Chondrocyte (in vitro differentiated cells): ENCODE data around the gene TXN. TPM values are rescaled to one million over a fixed set of nuclear protein-coding genes. Genes with fewer than 3 reads are reported as not detected.

Experiments used
- DNase-seq: peaks from one replicate; pipeline ENCODE4 v3.0.0; 2021; ENCODE audit warnings: mixed read lengths, low spot score
- H3K27ac Mint-ChIP-seq: one replicate; pipeline ENCODE4 v1.8.0; 2021; ENCODE audit warnings: mild to moderate bottlenecking, moderate library complexity, mixed read lengths; ENCODE audit not compliant: unreplicated experiment
- H3K27me3 Mint-ChIP-seq: 2 replicates; pipeline ENCODE4 v1.8.0; 2021; ENCODE audit warnings: low read depth, mixed read lengths
- H3K36me3 Mint-ChIP-seq: 2 replicates; pipeline ENCODE4 v1.8.0; 2021; ENCODE audit warnings: low read depth, mixed read lengths
- H3K4me1 Mint-ChIP-seq: 2 replicates; pipeline ENCODE4 v1.8.0; 2021; ENCODE audit warnings: low read depth, mild to moderate bottlenecking, mixed read lengths
- H3K4me3 Mint-ChIP-seq: one replicate; pipeline ENCODE4 v1.8.0; 2021; ENCODE audit warnings: mild to moderate bottlenecking, moderate library complexity, mixed read lengths; ENCODE audit not compliant: unreplicated experiment
- H3K9me3 Mint-ChIP-seq: 2 replicates; pipeline ENCODE4 v1.8.0; 2021; ENCODE audit warnings: low read depth, mixed read lengths
- total RNA-seq: library from RNA; stranded (reverse); gene quantifications from 3 replicates; pipeline ENCODE4 v1.2.1, GENCODE V29; 2021
- TF ChIP-seq, protein P1 (sequence below): fragments of 200-600 bp; sonication (generic); IDR thresholded peaks from 2 replicates; pipeline ENCODE4 v1.5.0; 2021; ENCODE audit warnings: antibody characterized with exemption, mild to moderate bottlenecking, moderate library complexity

TXN gene
- total RNA-seq, 1 donor from 2014 or later = 188 TPM

DNA sequence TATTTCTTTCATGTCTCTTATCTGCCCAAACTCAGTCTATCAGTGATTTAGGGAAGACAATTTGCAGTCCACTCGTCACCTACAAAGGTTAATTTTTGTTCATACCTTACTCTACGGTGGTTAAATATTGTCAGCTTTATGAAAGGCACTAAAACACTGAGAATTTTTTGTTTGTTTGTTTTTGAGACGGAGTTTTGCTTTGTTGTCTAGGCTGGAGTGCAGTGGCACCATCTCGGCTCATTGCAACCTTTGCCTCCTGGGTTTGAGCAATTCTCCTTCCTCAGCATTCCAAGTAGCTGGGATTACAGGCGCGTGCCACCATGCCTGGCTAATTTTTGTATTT is 26.4 kb upstream of the TXN start:
- Mint-ChIP-seq H3K27me3 (peaks cover 1% of the 10 kb centered on the region), H3K4me3 (no peak overlapping the region), H3K4me1 (no peaks in the 10 kb centered on the region), H3K27ac (no peak overlapping the region), H3K9me3 (no peaks in the 10 kb centered on the region), H3K36me3 (no peaks in the 10 kb centered on the region)
- no peak for DNase-seq
- TF ChIP-seq, protein P1, sequence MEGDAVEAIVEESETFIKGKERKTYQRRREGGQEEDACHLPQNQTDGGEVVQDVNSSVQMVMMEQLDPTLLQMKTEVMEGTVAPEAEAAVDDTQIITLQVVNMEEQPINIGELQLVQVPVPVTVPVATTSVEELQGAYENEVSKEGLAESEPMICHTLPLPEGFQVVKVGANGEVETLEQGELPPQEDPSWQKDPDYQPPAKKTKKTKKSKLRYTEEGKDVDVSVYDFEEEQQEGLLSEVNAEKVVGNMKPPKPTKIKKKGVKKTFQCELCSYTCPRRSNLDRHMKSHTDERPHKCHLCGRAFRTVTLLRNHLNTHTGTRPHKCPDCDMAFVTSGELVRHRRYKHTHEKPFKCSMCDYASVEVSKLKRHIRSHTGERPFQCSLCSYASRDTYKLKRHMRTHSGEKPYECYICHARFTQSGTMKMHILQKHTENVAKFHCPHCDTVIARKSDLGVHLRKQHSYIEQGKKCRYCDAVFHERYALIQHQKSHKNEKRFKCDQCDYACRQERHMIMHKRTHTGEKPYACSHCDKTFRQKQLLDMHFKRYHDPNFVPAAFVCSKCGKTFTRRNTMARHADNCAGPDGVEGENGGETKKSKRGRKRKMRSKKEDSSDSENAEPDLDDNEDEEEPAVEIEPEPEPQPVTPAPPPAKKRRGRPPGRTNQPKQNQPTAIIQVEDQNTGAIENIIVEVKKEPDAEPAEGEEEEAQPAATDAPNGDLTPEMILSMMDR = no peak

DNA sequence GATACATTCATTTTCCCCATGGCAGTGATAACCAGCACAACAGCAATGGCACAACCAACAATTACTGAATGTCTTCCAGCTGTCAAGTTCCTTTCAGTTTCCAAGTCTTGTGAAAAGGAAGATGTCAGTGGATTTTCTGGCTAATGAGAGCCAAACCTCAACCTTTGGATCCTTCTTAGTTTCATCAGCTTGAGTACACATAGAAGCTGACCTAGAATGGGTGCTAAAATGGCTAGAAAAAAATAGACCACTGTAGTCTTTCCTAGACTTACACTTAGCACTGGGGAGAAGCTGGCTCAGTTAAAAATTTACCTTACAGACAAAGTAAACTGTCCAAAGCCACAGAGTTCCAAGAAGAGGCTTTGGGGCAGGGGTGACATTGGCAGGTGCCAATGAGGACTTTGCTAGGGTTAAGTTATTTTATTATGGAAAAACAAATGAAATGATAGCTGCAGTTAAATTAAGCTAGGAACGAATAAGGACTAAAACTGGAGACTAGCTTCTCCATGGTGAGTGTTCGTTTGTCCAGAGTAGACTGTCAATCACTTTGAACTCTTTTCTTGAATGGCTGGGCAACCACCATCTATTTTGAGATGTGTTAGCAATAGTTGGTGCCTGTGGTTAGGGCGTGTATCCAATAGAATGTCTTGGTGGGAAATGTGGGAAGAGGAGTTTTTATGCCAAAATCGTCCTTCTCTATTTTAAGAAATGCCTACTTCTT is 25.9 kb upstream of the TXN start:
- TF ChIP-seq, protein P1 = no peak
- DNase-seq = no peak
- no peaks in the 10 kb centered on the region for H3K9me3 Mint-ChIP-seq
- H3K27me3 Mint-ChIP-seq = peaks cover 1% of the 10 kb centered on the region
- no peaks in the 10 kb centered on the region for H3K36me3 Mint-ChIP-seq
- no peak overlapping the region for H3K4me3 Mint-ChIP-seq
- H3K27ac Mint-ChIP-seq = no peak overlapping the region
- no peaks in the 10 kb centered on the region for H3K4me1 Mint-ChIP-seq

DNA sequence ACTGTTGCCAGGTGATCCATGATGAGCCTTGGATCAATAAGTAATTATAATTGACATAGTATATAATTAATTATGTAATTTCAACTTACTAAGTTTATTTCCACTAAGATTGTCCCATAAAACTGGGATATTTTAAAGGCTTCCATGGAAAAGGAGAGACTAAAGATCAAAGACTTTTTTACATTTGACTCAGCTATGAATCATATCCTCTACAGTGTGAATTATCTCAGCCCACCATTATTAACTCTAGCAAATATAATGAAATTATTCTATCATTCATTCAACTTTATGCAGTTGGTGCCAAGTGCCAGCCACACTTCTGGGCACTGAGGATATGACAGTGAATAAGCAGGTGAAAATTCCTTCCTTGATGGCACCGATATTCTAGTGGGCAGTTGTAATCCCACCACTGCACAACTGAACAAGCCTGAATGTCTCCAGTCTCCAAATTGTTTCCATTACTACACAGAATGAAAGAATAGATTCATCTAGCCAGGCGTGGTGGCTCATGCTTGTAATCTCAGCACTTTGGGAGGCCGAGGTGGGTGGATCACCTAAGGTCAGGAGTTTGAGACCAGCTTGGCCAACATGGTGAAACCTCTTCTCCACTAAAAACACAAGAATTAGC is 21.9 kb upstream of the TXN start:
- no peak overlapping the region for H3K27ac Mint-ChIP-seq
- no peaks in the 10 kb centered on the region for H3K27me3 Mint-ChIP-seq
- DNase-seq = no peak
- no peak overlapping the region for H3K4me3 Mint-ChIP-seq
- TF ChIP-seq, protein P1 = no peak
- no peaks in the 10 kb centered on the region for H3K9me3 Mint-ChIP-seq
- H3K36me3 Mint-ChIP-seq = no peaks in the 10 kb centered on the region
- no peaks in the 10 kb centered on the region for H3K4me1 Mint-ChIP-seq

DNA sequence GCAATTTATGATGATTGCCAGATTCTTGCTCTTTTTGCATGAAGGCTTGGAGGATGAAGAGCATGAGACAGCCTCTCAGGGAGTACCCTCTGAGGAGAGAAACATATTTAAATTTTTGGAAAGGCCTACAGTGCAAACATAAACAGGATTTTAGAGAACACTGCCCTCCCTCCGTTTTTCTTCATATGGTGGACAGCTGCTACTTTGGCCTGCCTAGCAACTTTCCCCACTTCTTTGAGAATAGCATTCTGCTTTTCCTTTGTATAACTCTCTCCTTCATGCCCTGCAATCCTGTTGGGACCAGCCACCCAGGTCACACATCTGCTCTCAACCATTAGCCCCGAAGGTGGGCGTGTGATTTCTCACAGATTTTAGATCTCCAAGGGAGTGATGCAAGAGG is 20.5 kb upstream of the TXN start:
- Mint-ChIP-seq H3K27me3 (no peaks in the 10 kb centered on the region), H3K36me3 (no peaks in the 10 kb centered on the region), H3K4me3 (no peak overlapping the region), H3K9me3 (no peaks in the 10 kb centered on the region), H3K4me1 (no peaks in the 10 kb centered on the region), H3K27ac (no peak overlapping the region)
- TF ChIP-seq, protein P1 = no peak
- DNase-seq = no peak

DNA sequence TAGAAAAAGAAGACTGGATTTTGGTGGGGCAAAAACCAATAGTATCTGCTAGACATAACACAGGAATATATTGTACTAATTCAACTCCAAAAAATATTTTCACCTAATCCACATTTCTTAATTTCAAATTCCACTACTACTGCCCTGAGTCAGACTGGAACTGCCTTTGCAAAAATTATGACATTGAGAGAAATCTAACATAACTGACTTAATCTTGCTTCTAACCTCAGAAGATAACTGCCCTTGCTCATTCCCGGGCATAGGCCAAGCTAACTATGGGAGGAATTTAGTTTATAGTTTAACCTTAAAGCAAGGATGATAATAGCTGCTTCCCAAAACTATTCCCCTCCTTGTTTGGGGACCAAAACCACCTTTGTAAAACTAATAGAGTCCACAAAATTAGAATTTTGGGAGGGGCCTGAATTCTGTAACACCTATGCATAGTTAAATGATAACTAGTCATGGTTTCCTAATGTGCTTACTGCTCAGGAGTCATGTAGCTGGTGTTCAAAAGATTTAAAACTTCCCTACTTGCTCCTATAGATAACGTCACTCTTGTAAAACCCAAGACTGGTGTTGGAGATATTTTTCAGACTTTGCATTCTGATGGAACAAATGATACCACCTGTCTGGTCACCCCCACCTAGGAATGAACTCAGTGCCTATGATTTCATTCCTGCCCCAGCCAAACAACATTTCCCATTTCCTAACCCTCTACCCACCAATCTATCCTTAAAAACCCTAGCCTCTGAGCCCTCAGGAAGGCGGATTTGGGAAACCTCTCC is 14.1 kb upstream of the TXN start:
- H3K4me1 Mint-ChIP-seq = no peaks in the 10 kb centered on the region
- H3K4me3 Mint-ChIP-seq = no peak overlapping the region
- H3K36me3 Mint-ChIP-seq = no peaks in the 10 kb centered on the region
- no peaks in the 10 kb centered on the region for H3K27me3 Mint-ChIP-seq
- TF ChIP-seq, protein P1 = no peak
- H3K27ac Mint-ChIP-seq = no peak overlapping the region
- no peaks in the 10 kb centered on the region for H3K9me3 Mint-ChIP-seq
- DNase-seq = no peak
